SJSA1 (cell line): ENCODE measurements around the gene ANKRA2. TPM values are rescaled to one million over a fixed set of nuclear protein-coding genes. Genes with fewer than 3 reads are reported as not detected.
"Not testable (repeated sequence)": the region's sequence is repeated elsewhere in the genome, so short reads cannot be mapped to it uniquely, and the experiment has no call there.

ENCODE experiments used
- DNase-seq, 2 experiments: peaks; one replicate each; pipeline ENCODE4 v3.0.0-alpha.2; 2015 to 2020; ENCODE audit warnings: low spot score in 2 of 2, low read depth in 1 of 2
- H3K27ac ChIP-seq: fragments of 250-450 bp; sonication (Bioruptor Pico); 2 replicates; pipeline ENCODE4 v1.5.1; 2020; ENCODE audit warnings: mild to moderate bottlenecking, moderate library complexity
- H3K27me3 ChIP-seq: fragments of 250-450 bp; sonication (Bioruptor Pico); replicated peaks from 2 replicates; pipeline ENCODE4 v1.5.1; 2020; ENCODE audit warnings: mild to moderate bottlenecking, moderate library complexity
- H3K36me3 ChIP-seq: fragments of 250-450 bp; sonication (Bioruptor Pico); 2 replicates; pipeline ENCODE4 v1.5.1; 2020; ENCODE audit warnings: mild to moderate bottlenecking
- H3K4me1 ChIP-seq: fragments of 250-450 bp; sonication (Bioruptor Pico); replicated peaks from 2 replicates; pipeline ENCODE4 v1.6.1; 2021; ENCODE audit warnings: mild to moderate bottlenecking
- H3K4me3 ChIP-seq: fragments of 250-450 bp; sonication (Bioruptor Pico); 2 replicates; pipeline ENCODE4 v1.5.1; 2020; ENCODE audit warnings: mild to moderate bottlenecking
- H3K9me3 ChIP-seq: fragments of 250-450 bp; sonication (Bioruptor Pico); replicated peaks from 2 replicates; pipeline ENCODE4 v1.5.1; 2020; ENCODE audit warnings: mild to moderate bottlenecking
- total RNA-seq: library from RNA; depleted of rRNA; stranded (reverse); fragments of >200 nt; shearing (Covaris generic); gene quantifications from 2 replicates; pipeline ENCODE4 v1.2.3, GENCODE V29; 2014

Gene ANKRA2
- total RNA-seq, 1 experiment from 2014 or later, result 13.8 TPM

- DNase-seq, result no peak
- no peak overlapping the region for H3K4me3 ChIP-seq
These were observed 30.5 kb downstream of the ANKRA2 start for GRCh38 chr5:73534971-73535370.

GRCh38 chr5:73534011-73534644 is 31.3 kb downstream of the ANKRA2 start:
- Histone ChIP-seq H3K27me3 (no peaks in the 10 kb centered on the region), H3K9me3 (no peaks in the 10 kb centered on the region; the same call in 1 of the 2 replicates), H3K4me3 (no peak overlapping the region), H3K36me3 (no peaks in the 10 kb centered on the region), H3K4me1 (peaks cover 14% of the 10 kb centered on the region), H3K27ac (no peak overlapping the region)
- DNase-seq, result no peak

More at GRCh38 chr5:73534971-73535370, 30.5 kb downstream of the ANKRA2 start:
- Histone ChIP-seq H3K27ac (no peak overlapping the region), H3K36me3 (no peaks in the 10 kb centered on the region), H3K27me3 (no peaks in the 10 kb centered on the region), H3K4me1 (peaks cover 17% of the 10 kb centered on the region), H3K9me3 (no peaks in the 10 kb centered on the region; the same call in 1 of the 2 replicates)

GRCh38 chr5:73532195-73532594 is 33.2 kb downstream of the ANKRA2 start:
- Histone ChIP-seq H3K4me1 (peaks cover 14% of the 10 kb centered on the region), H3K9me3 (no peaks in the 10 kb centered on the region; the same call in 1 of the 2 replicates), H3K36me3 (no peaks in the 10 kb centered on the region), H3K27ac (no peak overlapping the region), H3K27me3 (no peaks in the 10 kb centered on the region), H3K4me3 (no peak overlapping the region)
- DNase-seq, result no peak

- Histone ChIP-seq H3K4me3 (no peak overlapping the region), H3K4me1 (peaks cover 14% of the 10 kb centered on the region), H3K36me3 (no peaks in the 10 kb centered on the region), H3K9me3 (no peaks in the 10 kb centered on the region; the same call in 1 of the 2 replicates), H3K27ac (peak overlapping the region; percentile 38), H3K27me3 (no peaks in the 10 kb centered on the region)
- DNase-seq, result peak in 1 of 2 experiments; percentile 30
These were observed 34.1 kb downstream of the ANKRA2 start for GRCh38 chr5:73531356-73531755.

- Histone ChIP-seq H3K27me3 (no peaks in the 10 kb centered on the region), H3K9me3 (no peaks in the 10 kb centered on the region; the same call in 1 of the 2 replicates), H3K27ac (no peak overlapping the region), H3K4me3 (no peak overlapping the region), H3K4me1 (peaks cover 14% of the 10 kb centered on the region), H3K36me3 (no peaks in the 10 kb centered on the region)
- DNase-seq, result no peak
These were observed 36.4 kb downstream of the ANKRA2 start for GRCh38 chr5:73529081-73529480.

- H3K27ac ChIP-seq, result no peak overlapping the region
- DNase-seq, result no peak
- H3K4me3 ChIP-seq, result no peak overlapping the region
- peaks cover 14% of the 10 kb centered on the region for H3K4me1 ChIP-seq
- no peaks in the 10 kb centered on the region for H3K36me3 ChIP-seq
- no peaks in the 10 kb centered on the region for H3K27me3 ChIP-seq
- no peaks in the 10 kb centered on the region; the same call in 1 of the 2 replicates for H3K9me3 ChIP-seq
These were observed 37.2 kb downstream of the ANKRA2 start for GRCh38 chr5:73528248-73528647.

GRCh38 chr5:73525606-73526203 is 39.7 kb downstream of the ANKRA2 start:
- no peak for DNase-seq
- Histone ChIP-seq H3K4me1 (peaks cover 3% of the 10 kb centered on the region), H3K9me3 (no peaks in the 10 kb centered on the region), H3K27ac (no peak overlapping the region), H3K27me3 (no peaks in the 10 kb centered on the region), H3K36me3 (no peaks in the 10 kb centered on the region), H3K4me3 (no peak overlapping the region)

- no peak for DNase-seq
- Histone ChIP-seq H3K27ac (no peak overlapping the region), H3K27me3 (no peaks in the 10 kb centered on the region), H3K9me3 (no peaks in the 10 kb centered on the region), H3K4me1 (no peaks in the 10 kb centered on the region), H3K36me3 (no peaks in the 10 kb centered on the region), H3K4me3 (no peak overlapping the region)
These were observed 41.6 kb downstream of the ANKRA2 start for GRCh38 chr5:73523861-73524260.

- Histone ChIP-seq H3K4me1 (no peaks in the 10 kb centered on the region), H3K4me3 (no peak overlapping the region), H3K27me3 (no peaks in the 10 kb centered on the region), H3K9me3 (no peaks in the 10 kb centered on the region), H3K36me3 (no peaks in the 10 kb centered on the region), H3K27ac (no peak overlapping the region)
- no peak for DNase-seq
These were observed 42.5 kb downstream of the ANKRA2 start for GRCh38 chr5:73522989-73523388.

- no peaks in the 10 kb centered on the region; the same call in 1 of the 2 replicates for H3K4me1 ChIP-seq
- peak; percentile 69 for DNase-seq
- H3K27me3 ChIP-seq, result no peaks in the 10 kb centered on the region
- no peaks in the 10 kb centered on the region for H3K36me3 ChIP-seq
- no peak overlapping the region for H3K4me3 ChIP-seq
- H3K27ac ChIP-seq, result no peak overlapping the region
- no peaks in the 10 kb centered on the region for H3K9me3 ChIP-seq
These were observed 45.7 kb downstream of the ANKRA2 start for GRCh38 chr5:73519531-73520283.

- Histone ChIP-seq H3K9me3 (no peaks in the 10 kb centered on the region), H3K27ac (no peak overlapping the region), H3K4me3 (no peak overlapping the region), H3K27me3 (no peaks in the 10 kb centered on the region), H3K4me1 (no peaks in the 10 kb centered on the region; the same call in 1 of the 2 replicates), H3K36me3 (no peaks in the 10 kb centered on the region)
- no peak for DNase-seq
These were observed 50.2 kb downstream of the ANKRA2 start for GRCh38 chr5:73515232-73515631.

GRCh38 chr5:73514418-73514817 is 51.0 kb downstream of the ANKRA2 start:
- Histone ChIP-seq H3K27ac (no peak overlapping the region), H3K27me3 (no peaks in the 10 kb centered on the region), H3K4me3 (no peak overlapping the region), H3K36me3 (no peaks in the 10 kb centered on the region), H3K4me1 (no peaks in the 10 kb centered on the region; the same call in 1 of the 2 replicates), H3K9me3 (no peaks in the 10 kb centered on the region)
- no peak for DNase-seq

GRCh38 chr5:73513996-73514395 is 51.4 kb downstream of the ANKRA2 start:
- no peaks in the 10 kb centered on the region; the same call in 1 of the 2 replicates for H3K4me1 ChIP-seq
- no peaks in the 10 kb centered on the region for H3K36me3 ChIP-seq
- DNase-seq, result no peak
- H3K9me3 ChIP-seq, result no peaks in the 10 kb centered on the region
- H3K27ac ChIP-seq, result no peak overlapping the region
- H3K4me3 ChIP-seq, result no peak overlapping the region
- no peaks in the 10 kb centered on the region for H3K27me3 ChIP-seq

- not testable (repeated sequence) for H3K27me3 ChIP-seq, DNase-seq, H3K9me3 ChIP-seq, H3K27ac ChIP-seq, H3K4me3 ChIP-seq, H3K4me1 ChIP-seq
- H3K36me3 ChIP-seq, result peaks cover 40% of the 10 kb centered on the region
These were observed 56.9 kb downstream of the ANKRA2 start for GRCh38 chr5:73508521-73508920.
